Activated T-cell treated with anti-CD3 and anti-CD28 coated beads for 48 hours (primary cell): Measurements from ENCODE around the gene MTMR1.

ENCODE experiments used
- DNase-seq: peaks from one replicate; pipeline ENCODE4 v3.0.0-alpha.2; 2020; ENCODE audit warnings: low read depth

MTMR1 gene

GRCh38 chrX:150692831-150693724 is at the start of gene MTMR1:
Gene MTMR1 (plus strand): TSS chrX:150693396. CDS start chrX:150693531, 135 bp downstream.
- peak; percentile 44 for DNase-seq

GRCh38 chrX:150643958-150644357 is 49.2 kb upstream of the MTMR1 start:
- no peak for DNase-seq

- no peak for DNase-seq
These were observed 48.8 kb upstream of the MTMR1 start for GRCh38 chrX:150644422-150644821.

- no peak for DNase-seq
These were observed 45.9 kb upstream of the MTMR1 start for GRCh38 chrX:150647331-150647730.

- no peak for DNase-seq
These were observed 44.8 kb upstream of the MTMR1 start for GRCh38 chrX:150648296-150648940.

- no peak for DNase-seq
These were observed 43.9 kb upstream of the MTMR1 start for GRCh38 chrX:150649096-150649870.

GRCh38 chrX:150651906-150652305 is 41.3 kb upstream of the MTMR1 start:
- DNase-seq: no peak

GRCh38 chrX:150655788-150656187 is 37.4 kb upstream of the MTMR1 start:
- DNase-seq: no peak

- no peak for DNase-seq
These were observed 30.1 kb upstream of the MTMR1 start for GRCh38 chrX:150663073-150663472.

GRCh38 chrX:150664290-150664689 is 28.9 kb upstream of the MTMR1 start:
- no peak for DNase-seq

GRCh38 chrX:150676221-150676620 is 17.0 kb upstream of the MTMR1 start:
- no peak for DNase-seq

GRCh38 chrX:150680974-150681373 is 12.2 kb upstream of the MTMR1 start:
- no peak for DNase-seq

GRCh38 chrX:150683112-150683511 is 10.1 kb upstream of the MTMR1 start:
- DNase-seq: no peak

- no peak for DNase-seq
These were observed 9.6 kb upstream of the MTMR1 start for GRCh38 chrX:150683536-150684146.

GRCh38 chrX:150688911-150689451 is 4.2 kb upstream of the MTMR1 start:
- no peak for DNase-seq

- no peak for DNase-seq
These were observed 3.1 kb upstream of the MTMR1 start for GRCh38 chrX:150690126-150690525.

GRCh38 chrX:150692296-150692695 is 900 bp upstream of the MTMR1 start:
- peak; percentile 11 for DNase-seq

- DNase-seq: peak; percentile 68
These were observed 754 bp downstream of the MTMR1 start for GRCh38 chrX:150693725-150694574.

- DNase-seq: peak; percentile 25
These were observed 1.7 kb downstream of the MTMR1 start for GRCh38 chrX:150694738-150695410.

- DNase-seq: no peak
These were observed 3.1 kb downstream of the MTMR1 start for GRCh38 chrX:150696331-150696730.
